DND-41 (cell line): Measurements from ENCODE around the gene TRNP1.

ENCODE experiments used
- ATAC-seq: fragments of 200-7000 bp; cut with Tn5 transposase; 3 replicates; pipeline ENCODE4 v1.9.1; 2021; ENCODE audit warnings: low read depth; ENCODE audit not compliant: insufficient read depth
- DNase-seq: peaks from one replicate; pipeline ENCODE4 v3.0.0-alpha.2; 2020
- H2AFZ ChIP-seq: 2 replicates; pipeline ENCODE4 v1.6.0; 2012; ENCODE audit warnings: low read depth, low read length
- H3K27ac ChIP-seq: 2 replicates; pipeline ENCODE4 v1.5.1; 2012; ENCODE audit warnings: low read length, inconsistent platforms
- H3K27me3 ChIP-seq: fragments of 200-600 bp; sonication (generic); 2 replicates; pipeline ENCODE4 v1.6.0; 2012; ENCODE audit warnings: low read length, mild to moderate bottlenecking, inconsistent platforms; ENCODE audit not compliant: insufficient read depth, poor library complexity
- H3K36me3 ChIP-seq: 2 replicates; pipeline ENCODE4 v1.5.1; 2012; ENCODE audit warnings: low read length, inconsistent platforms; ENCODE audit not compliant: insufficient read depth
- H3K4me1 ChIP-seq: 2 replicates; pipeline ENCODE4 v1.5.1; 2012; ENCODE audit warnings: mild to moderate bottlenecking, low read length; ENCODE audit not compliant: insufficient read depth
- H3K4me2 ChIP-seq: 2 replicates; pipeline ENCODE4 v1.6.0; 2012; ENCODE audit warnings: mild to moderate bottlenecking, moderate library complexity, low read length, inconsistent platforms; ENCODE audit not compliant: insufficient read depth
- H3K4me3 ChIP-seq, 2 experiments: fragments of 200-600 bp in 1 of 2; shearing (Covaris generic) in 1 of 2; 2 replicates each; pipeline ENCODE4 v1.5.1; 2012 to 2016; ENCODE audit warnings: inconsistent platforms in 2 of 2, low read length in 2 of 2, mild to moderate bottlenecking in 2 of 2, low read depth in 1 of 2, moderate library complexity in 1 of 2
- H3K79me2 ChIP-seq: 2 replicates; pipeline ENCODE4 v1.6.0; 2012; ENCODE audit warnings: low read length, inconsistent platforms; ENCODE audit not compliant: insufficient read depth
- H3K9ac ChIP-seq: 2 replicates; pipeline ENCODE4 v1.6.0; 2012; ENCODE audit warnings: low read depth, mild to moderate bottlenecking, inconsistent platforms, low read length, moderate library complexity
- H3K9me3 ChIP-seq: 2 replicates; pipeline ENCODE4 v1.5.1; 2012; ENCODE audit warnings: low read length, moderate library complexity, mild to moderate bottlenecking, inconsistent platforms; ENCODE audit not compliant: insufficient read depth, severe bottlenecking
- H4K20me1 ChIP-seq: 2 replicates; pipeline ENCODE4 v1.6.0; 2012; ENCODE audit warnings: low read length; ENCODE audit not compliant: insufficient read depth
- EZH2 ChIP-seq: IDR thresholded peaks from 3 replicates; pipeline ENCODE4 v1.6.1; 2012; ENCODE audit warnings: borderline replicate concordance, low read depth, mild to moderate bottlenecking, moderate library complexity, low read length, inconsistent platforms; ENCODE audit not compliant: severe bottlenecking
- TF ChIP-seq, protein P1 (sequence below): IDR thresholded peaks from 2 replicates; pipeline ENCODE4 v1.5.1; 2012; ENCODE audit warnings: borderline replicate concordance, low read length, moderate library complexity, mild to moderate bottlenecking; ENCODE audit not compliant: poor library complexity, severe bottlenecking; ENCODE audit errors: extremely low read depth

Gene TRNP1

GRCh38 chr1:26959722-26960624, 33.5 kb upstream of the TRNP1 start, which contains the start of gene KDF1:
TSS of gene KDF1 (minus strand) at chr1:26960468. CDS start at chr1:26952380, 8,088 bp downstream.
- no peak within 1 kb of the TSS for H3K27ac ChIP-seq
- DNase-seq: no peak

DNA sequence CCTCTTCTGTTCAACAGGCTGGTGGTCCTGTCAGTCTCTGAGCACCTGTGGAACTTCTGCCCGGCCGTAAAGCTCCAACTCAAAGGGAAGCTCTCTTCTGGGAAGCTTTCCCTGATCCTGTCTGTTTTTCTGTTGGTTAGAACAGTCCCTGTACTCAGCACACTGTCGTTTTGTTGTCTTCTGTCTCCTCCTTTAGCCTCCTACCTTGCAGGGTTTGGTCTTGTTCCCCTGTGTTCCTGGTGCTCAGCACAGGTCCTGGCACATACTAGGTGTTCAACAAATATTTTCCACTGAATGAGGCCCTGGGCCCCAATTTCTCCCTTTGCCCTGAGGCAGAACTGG, 32.9 kb upstream of the TRNP1 start:
- no peaks in the 10 kb centered on the region for H3K36me3 ChIP-seq
- H3K27me3 ChIP-seq: no peaks in the 10 kb centered on the region
- H2AFZ ChIP-seq: no peak overlapping the region
- DNase-seq (no peak), ATAC-seq (no peak)
- no peaks in the 10 kb centered on the region for H3K4me1 ChIP-seq
- no peak overlapping the region for H3K27ac ChIP-seq
- no peaks in the 10 kb centered on the region for H4K20me1 ChIP-seq
- no peak for TF ChIP-seq EZH2
- TF ChIP-seq, protein P1, sequence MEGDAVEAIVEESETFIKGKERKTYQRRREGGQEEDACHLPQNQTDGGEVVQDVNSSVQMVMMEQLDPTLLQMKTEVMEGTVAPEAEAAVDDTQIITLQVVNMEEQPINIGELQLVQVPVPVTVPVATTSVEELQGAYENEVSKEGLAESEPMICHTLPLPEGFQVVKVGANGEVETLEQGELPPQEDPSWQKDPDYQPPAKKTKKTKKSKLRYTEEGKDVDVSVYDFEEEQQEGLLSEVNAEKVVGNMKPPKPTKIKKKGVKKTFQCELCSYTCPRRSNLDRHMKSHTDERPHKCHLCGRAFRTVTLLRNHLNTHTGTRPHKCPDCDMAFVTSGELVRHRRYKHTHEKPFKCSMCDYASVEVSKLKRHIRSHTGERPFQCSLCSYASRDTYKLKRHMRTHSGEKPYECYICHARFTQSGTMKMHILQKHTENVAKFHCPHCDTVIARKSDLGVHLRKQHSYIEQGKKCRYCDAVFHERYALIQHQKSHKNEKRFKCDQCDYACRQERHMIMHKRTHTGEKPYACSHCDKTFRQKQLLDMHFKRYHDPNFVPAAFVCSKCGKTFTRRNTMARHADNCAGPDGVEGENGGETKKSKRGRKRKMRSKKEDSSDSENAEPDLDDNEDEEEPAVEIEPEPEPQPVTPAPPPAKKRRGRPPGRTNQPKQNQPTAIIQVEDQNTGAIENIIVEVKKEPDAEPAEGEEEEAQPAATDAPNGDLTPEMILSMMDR: no peak
- no peak overlapping the region for H3K9ac ChIP-seq
- no peak overlapping the region for H3K4me3 ChIP-seq
- H3K9me3 ChIP-seq: no peaks in the 10 kb centered on the region
- H3K4me2 ChIP-seq: no peak overlapping the region
- no peaks in the 10 kb centered on the region for H3K79me2 ChIP-seq

More at GRCh38 chr1:26959722-26960624, 33.5 kb upstream of the TRNP1 start, which contains the start of gene KDF1:
- no peaks in the 10 kb centered on the region for H4K20me1 ChIP-seq
- no peak within 1 kb of the TSS for H2AFZ ChIP-seq
- ATAC-seq: no peak
- H3K79me2 ChIP-seq: no peaks in the 10 kb centered on the region
- TF ChIP-seq EZH2: no peak
- TF ChIP-seq, protein P1: no peak
- no peaks in the 10 kb centered on the region for H3K27me3 ChIP-seq
- no peaks in the 10 kb centered on the region for H3K9me3 ChIP-seq
- no peaks in the 10 kb centered on the region for H3K4me1 ChIP-seq
- no peaks in the 10 kb centered on the region for H3K36me3 ChIP-seq
- no peak within 1 kb of the TSS for H3K9ac ChIP-seq
- no peak within 1 kb of the TSS for H3K4me2 ChIP-seq
- H3K4me3 ChIP-seq: no peak within 1 kb of the TSS

- H3K9ac ChIP-seq: no peak overlapping the region
- no peaks in the 10 kb centered on the region for H3K27me3 ChIP-seq
- no peaks in the 10 kb centered on the region for H4K20me1 ChIP-seq
- H3K36me3 ChIP-seq: no peaks in the 10 kb centered on the region
- H2AFZ ChIP-seq: no peak overlapping the region
- H3K9me3 ChIP-seq: no peaks in the 10 kb centered on the region
- DNase-seq: no peak
- ATAC-seq: no peak
- no peak overlapping the region for H3K4me2 ChIP-seq
- H3K4me3 ChIP-seq: no peak overlapping the region
- H3K79me2 ChIP-seq: no peaks in the 10 kb centered on the region
- TF ChIP-seq EZH2: no peak
- TF ChIP-seq, protein P1: no peak
- no peak overlapping the region for H3K27ac ChIP-seq
- H3K4me1 ChIP-seq: no peaks in the 10 kb centered on the region
These were observed 31.7 kb upstream of the TRNP1 start for GRCh38 chr1:26961826-26962225.
